ENCODE results near the gene CYP3A4. TPM values are rescaled to one million over a fixed set of nuclear protein-coding genes. Genes with fewer than 3 reads are reported as not detected.

The CYP3A4 gene
- total and polyA plus RNA-seq, 2 of the 13 experiments (the other 11 are each of a cell fraction or from before 2014, with no cell fraction given): 0.11 to 0.24 TPM

DNA sequence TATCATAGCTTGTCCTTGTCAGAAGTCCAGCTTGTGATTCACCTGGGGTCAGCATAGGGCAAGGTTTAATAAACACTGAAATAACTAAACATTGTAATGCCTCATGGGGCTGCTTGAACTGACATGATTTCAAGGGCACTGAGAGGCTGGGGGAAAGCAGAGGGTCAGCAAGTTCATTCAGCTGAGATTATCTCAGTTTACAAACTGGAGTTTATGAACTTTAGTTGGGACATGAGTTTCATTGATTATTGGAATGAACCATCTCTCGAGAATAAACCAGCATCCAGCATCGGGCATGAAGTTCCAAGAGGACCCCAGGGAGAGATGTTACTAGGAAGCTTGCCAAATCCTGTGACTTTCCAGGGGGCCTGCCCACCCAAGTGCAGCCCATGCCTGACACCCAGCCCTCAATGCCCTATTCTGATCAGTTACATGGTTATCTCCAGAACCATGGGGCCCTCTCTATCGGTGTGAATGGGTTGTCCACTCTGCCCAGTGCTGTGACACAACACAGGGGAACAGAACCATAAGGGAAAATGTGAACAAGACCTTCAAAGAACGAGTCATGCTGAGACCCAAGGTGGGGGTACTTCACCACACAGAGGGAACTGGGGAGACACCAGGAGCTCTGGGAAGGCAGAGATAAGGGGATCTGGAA, 41.1 kb downstream of the CYP3A4 start (continued):
- TF ChIP-seq ZNF317 (CRISPR knock-in tag; IDR thresholded peaks at IDR 0.05) (0 out of 2 replicates have a peak, but pooled peaks have one; percentile 56), PCBP2 (optimal IDR thresholded peaks at IDR 0.05; ENCODE audit: low read depth, low read length, poor library complexity, severe bottlenecking) (no peak), ZNF501 (CRISPR knock-in tag; IDR thresholded peaks at IDR 0.05) (peak; percentile 55; the same call in 1 of the 2 replicates), ZNF546 (CRISPR knock-in tag; conservative IDR thresholded peaks at IDR 0.05) (no peak), RFXAP (CRISPR knock-in tag; IDR thresholded peaks at IDR 0.05; ENCODE audit: borderline replicate concordance) (peak; percentile 36; the same call in 1 of the 2 replicates), RXRB (CRISPR knock-in tag; IDR thresholded peaks at IDR 0.05; ENCODE audit: borderline replicate concordance) (peak; percentile 95), BCL6 (CRISPR knock-in tag; IDR thresholded peaks at IDR 0.05) (peak; percentile 85), PAWR (CRISPR knock-in tag; IDR thresholded peaks at IDR 0.05; ENCODE audit: borderline replicate concordance) (no peak), RFXANK (CRISPR knock-in tag; IDR thresholded peaks at IDR 0.05) (no peak), HES4 (CRISPR knock-in tag; IDR thresholded peaks at IDR 0.05; ENCODE audit: borderline replicate concordance) (no peak)
- TF ChIP-seq, protein P1, sequence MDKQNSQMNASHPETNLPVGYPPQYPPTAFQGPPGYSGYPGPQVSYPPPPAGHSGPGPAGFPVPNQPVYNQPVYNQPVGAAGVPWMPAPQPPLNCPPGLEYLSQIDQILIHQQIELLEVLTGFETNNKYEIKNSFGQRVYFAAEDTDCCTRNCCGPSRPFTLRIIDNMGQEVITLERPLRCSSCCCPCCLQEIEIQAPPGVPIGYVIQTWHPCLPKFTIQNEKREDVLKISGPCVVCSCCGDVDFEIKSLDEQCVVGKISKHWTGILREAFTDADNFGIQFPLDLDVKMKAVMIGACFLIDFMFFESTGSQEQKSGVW (CRISPR knock-in tag; IDR thresholded peaks at IDR 0.05; ENCODE audit: borderline replicate concordance): no peak
- TF ChIP-seq, protein P2, sequence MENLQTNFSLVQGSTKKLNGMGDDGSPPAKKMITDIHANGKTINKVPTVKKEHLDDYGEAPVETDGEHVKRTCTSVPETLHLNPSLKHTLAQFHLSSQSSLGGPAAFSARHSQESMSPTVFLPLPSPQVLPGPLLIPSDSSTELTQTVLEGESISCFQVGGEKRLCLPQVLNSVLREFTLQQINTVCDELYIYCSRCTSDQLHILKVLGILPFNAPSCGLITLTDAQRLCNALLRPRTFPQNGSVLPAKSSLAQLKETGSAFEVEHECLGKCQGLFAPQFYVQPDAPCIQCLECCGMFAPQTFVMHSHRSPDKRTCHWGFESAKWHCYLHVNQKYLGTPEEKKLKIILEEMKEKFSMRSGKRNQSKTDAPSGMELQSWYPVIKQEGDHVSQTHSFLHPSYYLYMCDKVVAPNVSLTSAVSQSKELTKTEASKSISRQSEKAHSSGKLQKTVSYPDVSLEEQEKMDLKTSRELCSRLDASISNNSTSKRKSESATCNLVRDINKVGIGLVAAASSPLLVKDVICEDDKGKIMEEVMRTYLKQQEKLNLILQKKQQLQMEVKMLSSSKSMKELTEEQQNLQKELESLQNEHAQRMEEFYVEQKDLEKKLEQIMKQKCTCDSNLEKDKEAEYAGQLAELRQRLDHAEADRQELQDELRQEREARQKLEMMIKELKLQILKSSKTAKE (CRISPR knock-in tag; IDR thresholded peaks at IDR 0.05; ENCODE audit: borderline replicate concordance): peak; percentile 80
- TF ChIP-seq, protein P3, sequence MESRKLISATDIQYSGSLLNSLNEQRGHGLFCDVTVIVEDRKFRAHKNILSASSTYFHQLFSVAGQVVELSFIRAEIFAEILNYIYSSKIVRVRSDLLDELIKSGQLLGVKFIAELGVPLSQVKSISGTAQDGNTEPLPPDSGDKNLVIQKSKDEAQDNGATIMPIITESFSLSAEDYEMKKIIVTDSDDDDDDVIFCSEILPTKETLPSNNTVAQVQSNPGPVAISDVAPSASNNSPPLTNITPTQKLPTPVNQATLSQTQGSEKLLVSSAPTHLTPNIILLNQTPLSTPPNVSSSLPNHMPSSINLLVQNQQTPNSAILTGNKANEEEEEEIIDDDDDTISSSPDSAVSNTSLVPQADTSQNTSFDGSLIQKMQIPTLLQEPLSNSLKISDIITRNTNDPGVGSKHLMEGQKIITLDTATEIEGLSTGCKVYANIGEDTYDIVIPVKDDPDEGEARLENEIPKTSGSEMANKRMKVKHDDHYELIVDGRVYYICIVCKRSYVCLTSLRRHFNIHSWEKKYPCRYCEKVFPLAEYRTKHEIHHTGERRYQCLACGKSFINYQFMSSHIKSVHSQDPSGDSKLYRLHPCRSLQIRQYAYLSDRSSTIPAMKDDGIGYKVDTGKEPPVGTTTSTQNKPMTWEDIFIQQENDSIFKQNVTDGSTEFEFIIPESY (CRISPR knock-in tag; IDR thresholded peaks at IDR 0.05): no peak
- TF ChIP-seq, protein P4, sequence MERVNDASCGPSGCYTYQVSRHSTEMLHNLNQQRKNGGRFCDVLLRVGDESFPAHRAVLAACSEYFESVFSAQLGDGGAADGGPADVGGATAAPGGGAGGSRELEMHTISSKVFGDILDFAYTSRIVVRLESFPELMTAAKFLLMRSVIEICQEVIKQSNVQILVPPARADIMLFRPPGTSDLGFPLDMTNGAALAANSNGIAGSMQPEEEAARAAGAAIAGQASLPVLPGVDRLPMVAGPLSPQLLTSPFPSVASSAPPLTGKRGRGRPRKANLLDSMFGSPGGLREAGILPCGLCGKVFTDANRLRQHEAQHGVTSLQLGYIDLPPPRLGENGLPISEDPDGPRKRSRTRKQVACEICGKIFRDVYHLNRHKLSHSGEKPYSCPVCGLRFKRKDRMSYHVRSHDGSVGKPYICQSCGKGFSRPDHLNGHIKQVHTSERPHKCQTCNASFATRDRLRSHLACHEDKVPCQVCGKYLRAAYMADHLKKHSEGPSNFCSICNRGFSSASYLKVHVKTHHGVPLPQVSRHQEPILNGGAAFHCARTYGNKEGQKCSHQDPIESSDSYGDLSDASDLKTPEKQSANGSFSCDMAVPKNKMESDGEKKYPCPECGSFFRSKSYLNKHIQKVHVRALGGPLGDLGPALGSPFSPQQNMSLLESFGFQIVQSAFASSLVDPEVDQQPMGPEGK (CRISPR knock-in tag; IDR thresholded peaks at IDR 0.05): peak; percentile 70; the same call in 1 of the 2 replicates

All from HepG2 (cell line).